ENCODE results near the gene MINPP1.

- TF ChIP-seq CTCF (conservative IDR thresholded peaks at IDR 0.05 in 1 of 2, IDR thresholded peaks at IDR 0.05 in 1 of 2; ENCODE audit: extremely low read depth in 1 of 2, insufficient read depth in 1 of 2, low read depth in 1 of 2, low read length in 2 of 2) (no peak), EZH2 (IDR thresholded peaks at IDR 0.05; ENCODE audit: borderline replicate concordance, low read length) (no peak)
Measured at GRCh38 chr10:87594181-87594580, 89.5 kb downstream of the MINPP1 start.
